Measurements from ENCODE around the gene SLC7A9. TPM values are rescaled to one million over a fixed set of nuclear protein-coding genes. Genes with fewer than 3 reads are reported as not detected.
"Not testable (repeated sequence)": the region's sequence is repeated elsewhere in the genome, so short reads cannot be mapped to it uniquely, and the experiment has no call there.

SLC7A9 gene
- total RNA-seq, 1 donor from 2014 or later: 0.21 TPM

DNA sequence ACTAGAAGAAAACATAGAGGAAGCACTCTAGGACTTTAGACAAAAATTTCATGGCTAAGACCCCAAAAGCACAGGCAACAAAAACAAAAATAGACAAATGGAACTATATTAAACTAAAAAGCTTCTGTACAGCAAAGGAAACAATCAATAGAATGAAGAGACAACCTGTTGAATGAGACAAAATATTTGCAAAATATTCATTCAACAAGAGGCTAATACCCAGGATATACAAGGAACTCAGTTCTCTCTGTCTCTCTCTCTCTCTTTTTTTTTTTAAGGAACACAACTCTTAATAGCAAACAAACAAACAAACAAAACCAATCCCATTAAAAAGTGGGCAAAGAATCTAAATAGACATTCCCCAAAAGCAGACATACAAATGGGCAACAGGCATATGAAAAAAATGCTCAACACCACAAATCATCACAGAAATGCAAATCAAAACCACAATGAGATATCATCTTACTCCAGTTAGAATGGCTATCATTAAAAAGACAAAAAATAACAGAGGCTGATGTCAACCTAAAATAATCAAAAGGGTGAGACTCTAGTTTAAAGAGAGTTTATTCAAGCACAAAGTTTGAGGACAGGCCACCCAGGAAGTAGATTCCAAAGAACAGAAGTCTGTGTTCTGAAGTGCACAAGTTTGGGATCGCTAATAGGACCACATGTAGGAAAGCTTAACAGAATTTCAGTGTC, 27.1 kb upstream of the SLC7A9 start:
- DNase-seq (ENCODE audit: low spot score): no peak
- no peak overlapping the region for H3K4me3 Mint-ChIP-seq (ENCODE audit: low read depth)
- H3K4me1 Mint-ChIP-seq (ENCODE audit: low read depth): peaks cover 9% of the 10 kb centered on the region
- H3K27me3 Mint-ChIP-seq (ENCODE audit: low read depth): no peaks in the 10 kb centered on the region
- H3K27ac Mint-ChIP-seq: no peak overlapping the region
- H3K36me3 Mint-ChIP-seq (ENCODE audit: low read depth): peaks cover 30% of the 10 kb centered on the region
- intact Hi-C loops (cut with micrococcal nuclease): no loop called here
- H3K9me3 Mint-ChIP-seq: peaks cover 19% of the 10 kb centered on the region

GRCh38 chr19:32895384-32895783, 25.8 kb upstream of the SLC7A9 start:
- Mint-ChIP-seq H3K27ac (no peak overlapping the region), H3K27me3 (ENCODE audit: low read depth) (no peaks in the 10 kb centered on the region), H3K36me3 (ENCODE audit: low read depth) (peaks cover 37% of the 10 kb centered on the region), H3K4me3 (ENCODE audit: low read depth) (no peak overlapping the region), H3K4me1 (ENCODE audit: low read depth) (peaks cover 9% of the 10 kb centered on the region), H3K9me3 (peaks cover 25% of the 10 kb centered on the region)
- no peak for DNase-seq (ENCODE audit: low spot score)
- intact Hi-C loops (cut with micrococcal nuclease): no loop called here

GRCh38 chr19:32891609-32892008, 22.0 kb upstream of the SLC7A9 start:
- Mint-ChIP-seq H3K27me3 (ENCODE audit: low read depth) (no peaks in the 10 kb centered on the region), H3K9me3 (peaks cover 25% of the 10 kb centered on the region), H3K4me1 (ENCODE audit: low read depth) (peaks cover 6% of the 10 kb centered on the region), H3K36me3 (ENCODE audit: low read depth) (peaks cover 25% of the 10 kb centered on the region), H3K27ac (no peak overlapping the region), H3K4me3 (ENCODE audit: low read depth) (no peak overlapping the region)
- no peak for DNase-seq (ENCODE audit: low spot score)
- intact Hi-C loops (cut with micrococcal nuclease): no loop called here

- Mint-ChIP-seq H3K27ac (no peak overlapping the region), H3K9me3 (peaks cover 25% of the 10 kb centered on the region), H3K4me3 (ENCODE audit: low read depth) (no peak overlapping the region), H3K27me3 (ENCODE audit: low read depth) (no peaks in the 10 kb centered on the region), H3K36me3 (ENCODE audit: low read depth) (peaks cover 25% of the 10 kb centered on the region), H3K4me1 (ENCODE audit: low read depth) (peaks cover 6% of the 10 kb centered on the region)
- DNase-seq (ENCODE audit: low spot score): no peak
- intact Hi-C loops (cut with micrococcal nuclease): no loop called here
These were observed 21.3 kb upstream of the SLC7A9 start for GRCh38 chr19:32890841-32891240.

- no peak overlapping the region for H3K27ac Mint-ChIP-seq
These were observed 20.8 kb upstream of the SLC7A9 start for GRCh38 chr19:32890326-32890725.

GRCh38 chr19:32889137-32889934, 19.8 kb upstream of the SLC7A9 start:
- intact Hi-C loops (cut with micrococcal nuclease): no loop called here
- DNase-seq (ENCODE audit: low spot score): no peak

More at GRCh38 chr19:32890326-32890725, 20.8 kb upstream of the SLC7A9 start:
- intact Hi-C loops (cut with micrococcal nuclease): no loop called here
- DNase-seq (ENCODE audit: low spot score): no peak
- Mint-ChIP-seq H3K9me3 (peaks cover 25% of the 10 kb centered on the region), H3K27me3 (ENCODE audit: low read depth) (no peaks in the 10 kb centered on the region), H3K4me1 (ENCODE audit: low read depth) (peaks cover 3% of the 10 kb centered on the region), H3K4me3 (ENCODE audit: low read depth) (no peak overlapping the region), H3K36me3 (ENCODE audit: low read depth) (peaks cover 25% of the 10 kb centered on the region)

DNA sequence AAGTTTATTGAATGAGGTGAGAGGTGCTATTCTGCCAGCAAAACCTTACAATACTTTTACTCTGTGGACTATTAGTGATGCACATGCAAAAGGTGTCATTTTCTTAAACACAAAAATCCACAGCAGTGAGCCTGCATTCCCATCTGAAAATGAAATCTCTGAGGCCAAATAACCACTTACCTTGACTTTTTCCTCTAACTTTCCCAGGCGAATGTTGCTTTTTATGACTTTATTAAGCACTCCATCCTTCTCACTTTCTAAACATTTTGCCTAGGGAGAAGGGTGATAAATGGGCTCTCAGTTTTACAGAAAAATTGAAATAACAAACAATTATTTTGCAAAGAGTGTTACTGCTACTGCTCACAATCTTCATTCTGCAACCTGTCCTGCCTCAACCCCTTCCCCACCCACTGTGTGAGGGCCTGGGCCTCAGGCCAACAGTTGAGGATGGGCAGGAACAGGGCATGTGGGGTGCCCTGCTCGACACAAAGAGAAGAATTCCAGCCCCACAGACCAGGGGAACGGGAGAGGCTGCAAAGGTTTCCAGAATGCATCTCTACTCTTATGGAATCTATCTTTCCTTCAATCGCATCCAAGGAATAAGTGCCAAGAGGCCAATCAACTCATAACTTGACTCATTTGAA, 18.1 kb upstream of the SLC7A9 start:
- no peak for DNase-seq (ENCODE audit: low spot score)

More at GRCh38 chr19:32889137-32889934, 19.8 kb upstream of the SLC7A9 start:
- Mint-ChIP-seq H3K27ac (no peak overlapping the region), H3K9me3 (peaks cover 25% of the 10 kb centered on the region), H3K27me3 (ENCODE audit: low read depth) (no peaks in the 10 kb centered on the region), H3K4me1 (ENCODE audit: low read depth) (no peaks in the 10 kb centered on the region), H3K36me3 (ENCODE audit: low read depth) (peaks cover 25% of the 10 kb centered on the region), H3K4me3 (ENCODE audit: low read depth) (no peak overlapping the region)

DNA sequence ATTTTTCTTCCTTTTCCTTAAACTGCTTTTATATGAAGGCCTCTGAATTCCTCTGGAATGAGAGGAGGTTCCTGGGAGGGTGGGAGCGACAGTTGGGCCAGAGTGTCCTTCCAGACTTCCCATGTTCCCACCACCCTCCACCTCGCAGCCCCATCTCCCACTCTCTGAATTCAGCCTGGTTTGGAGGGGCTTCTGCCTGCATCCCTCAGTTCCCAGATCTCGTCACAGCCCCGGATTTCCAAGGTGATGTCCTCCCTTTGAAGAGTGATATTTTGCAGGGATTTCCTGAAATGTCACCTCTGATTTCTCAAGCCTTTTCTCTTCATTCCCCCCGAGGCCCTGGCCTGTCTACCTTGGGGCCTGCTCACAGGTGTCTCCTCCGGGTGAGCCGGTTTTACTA, 16.7 kb upstream of the SLC7A9 start:
- Mint-ChIP-seq H3K27ac (no peak overlapping the region), H3K4me3 (ENCODE audit: low read depth) (no peak overlapping the region), H3K9me3 (peaks cover 2% of the 10 kb centered on the region), H3K36me3 (ENCODE audit: low read depth) (peaks cover 7% of the 10 kb centered on the region), H3K4me1 (ENCODE audit: low read depth) (no peaks in the 10 kb centered on the region), H3K27me3 (ENCODE audit: low read depth) (no peaks in the 10 kb centered on the region)
- intact Hi-C loops (cut with micrococcal nuclease): no loop called here
- no peak for DNase-seq (ENCODE audit: low spot score)

More for the DNA sequence above, 18.1 kb upstream of the SLC7A9 start:
- Mint-ChIP-seq H3K36me3 (ENCODE audit: low read depth) (peaks cover 16% of the 10 kb centered on the region), H3K27me3 (ENCODE audit: low read depth) (no peaks in the 10 kb centered on the region), H3K4me3 (ENCODE audit: low read depth) (no peak overlapping the region), H3K4me1 (ENCODE audit: low read depth) (no peaks in the 10 kb centered on the region), H3K9me3 (peaks cover 13% of the 10 kb centered on the region), H3K27ac (no peak overlapping the region)
- intact Hi-C loops (cut with micrococcal nuclease): no loop called here

- intact Hi-C loops (cut with micrococcal nuclease); H3K36me3 Mint-ChIP-seq (ENCODE audit: low read depth); DNase-seq (ENCODE audit: low spot score); H3K27me3 Mint-ChIP-seq (ENCODE audit: low read depth); H3K4me1 Mint-ChIP-seq (ENCODE audit: low read depth); H3K27ac Mint-ChIP-seq; H3K9me3 Mint-ChIP-seq; H3K4me3 Mint-ChIP-seq (ENCODE audit: low read depth): not testable (repeated sequence)
These were observed 15.7 kb upstream of the SLC7A9 start for GRCh38 chr19:32885255-32885654.

- no peaks in the 10 kb centered on the region for H3K36me3 Mint-ChIP-seq (ENCODE audit: low read depth)
- H3K4me3 Mint-ChIP-seq (ENCODE audit: low read depth): no peak overlapping the region
- H3K27me3 Mint-ChIP-seq (ENCODE audit: low read depth): no peaks in the 10 kb centered on the region
- no peaks in the 10 kb centered on the region for H3K9me3 Mint-ChIP-seq
- no peaks in the 10 kb centered on the region for H3K4me1 Mint-ChIP-seq (ENCODE audit: low read depth)
- DNase-seq (ENCODE audit: low spot score): no peak
- intact Hi-C loops (cut with micrococcal nuclease): no loop called here
- no peak overlapping the region for H3K27ac Mint-ChIP-seq
These were observed 12.2 kb upstream of the SLC7A9 start for GRCh38 chr19:32881766-32882165.

GRCh38 chr19:32880622-32881021, 11.1 kb upstream of the SLC7A9 start:
- Mint-ChIP-seq H3K9me3 (no peaks in the 10 kb centered on the region), H3K36me3 (ENCODE audit: low read depth) (no peaks in the 10 kb centered on the region), H3K27ac (no peak overlapping the region), H3K4me1 (ENCODE audit: low read depth) (no peaks in the 10 kb centered on the region), H3K4me3 (ENCODE audit: low read depth) (no peak overlapping the region), H3K27me3 (ENCODE audit: low read depth) (no peaks in the 10 kb centered on the region)
- intact Hi-C loops (cut with micrococcal nuclease): no loop called here
- DNase-seq (ENCODE audit: low spot score): no peak

GRCh38 chr19:32879741-32880140, 10.2 kb upstream of the SLC7A9 start:
- H3K4me3 Mint-ChIP-seq (ENCODE audit: low read depth): no peak overlapping the region
- intact Hi-C loops (cut with micrococcal nuclease): no loop called here
- H3K27me3 Mint-ChIP-seq (ENCODE audit: low read depth): no peaks in the 10 kb centered on the region
- H3K27ac Mint-ChIP-seq: no peak overlapping the region
- H3K36me3 Mint-ChIP-seq (ENCODE audit: low read depth): no peaks in the 10 kb centered on the region
- no peaks in the 10 kb centered on the region for H3K9me3 Mint-ChIP-seq
- no peak for DNase-seq (ENCODE audit: low spot score)
- no peaks in the 10 kb centered on the region for H3K4me1 Mint-ChIP-seq (ENCODE audit: low read depth)

GRCh38 chr19:32878988-32879387, 9.4 kb upstream of the SLC7A9 start:
- intact Hi-C loops (cut with micrococcal nuclease): no loop called here
- Mint-ChIP-seq H3K4me3 (ENCODE audit: low read depth) (no peak overlapping the region), H3K9me3 (no peaks in the 10 kb centered on the region), H3K4me1 (ENCODE audit: low read depth) (no peaks in the 10 kb centered on the region), H3K36me3 (ENCODE audit: low read depth) (no peaks in the 10 kb centered on the region), H3K27me3 (ENCODE audit: low read depth) (no peaks in the 10 kb centered on the region), H3K27ac (no peak overlapping the region)
- DNase-seq (ENCODE audit: low spot score): no peak
